CD4-positive, alpha-beta T cell (primary cell): Measurements from ENCODE around the gene BIRC6. TPM values are rescaled to one million over a fixed set of nuclear protein-coding genes. Genes with fewer than 3 reads are reported as not detected.

ENCODE experiments used
- ATAC-seq: fragments of 200-7000 bp; cut with Tn5 transposase; one replicate; pipeline ENCODE4 v1.10.0; 2022; ENCODE audit warnings: mild to moderate bottlenecking; ENCODE audit not compliant: poor library complexity
- CTCF ChIA-PET: fragments of 350-600 bp; sonication (Branson Sonifier 250); formaldehyde crosslinking; loops from one replicate; lab custom pipeline; 2021; ENCODE audit warnings: antibody characterized with exemption, inconsistent platforms; lab: Charles Lee
- POLR2A ChIA-PET: fragments of 350-600 bp; sonication (Branson Sonifier 250); formaldehyde crosslinking; loops from one replicate; lab custom pipeline; 2021; ENCODE audit warnings: antibody characterized with exemption, inconsistent platforms; lab: Charles Lee
- DNase-seq, 14 experiments: peaks; one replicate each; pipeline ENCODE4 v3.0.0-alpha.2; 2013 to 2020; ENCODE audit warnings: mixed read lengths in 2 of 14
- H3K27ac ChIP-seq, 2 donors: one replicate each; pipeline versions ENCODE4 v1.5.1 to v1.7.0; 2013; ENCODE audit warnings: low read length in 2 of 2, low read depth in 1 of 2, mild to moderate bottlenecking in 1 of 2
- H3K27me3 ChIP-seq, 2 experiments: 1 replicate in 1 of 2; 2 replicates in 1 of 2; pipeline versions ENCODE4 v1.6.1 to v1.7.0; 2013; ENCODE audit warnings: low read length in 2 of 2, control low read depth in 1 of 2, mild to moderate bottlenecking in 1 of 2, moderate library complexity in 1 of 2; ENCODE audit not compliant: insufficient read depth in 2 of 2, control insufficient read depth in 1 of 2
- H3K36me3 ChIP-seq: one replicate; pipeline ENCODE4 v1.6.1; 2013; ENCODE audit warnings: low read length, control low read depth; ENCODE audit not compliant: insufficient read depth
- H3K4me1 ChIP-seq: one replicate; pipeline ENCODE4 v1.6.1; 2013; ENCODE audit warnings: low read length, control low read depth; ENCODE audit not compliant: insufficient read depth
- H3K4me3 ChIP-seq: one replicate; pipeline ENCODE4 v1.5.1; 2013; ENCODE audit warnings: mild to moderate bottlenecking, low read length, moderate library complexity
- H3K9me3 ChIP-seq, 2 experiments: 1 replicate in 1 of 2; 2 replicates in 1 of 2; pipeline versions ENCODE4 v1.6.1 to v1.7.0; 2013; ENCODE audit warnings: low read length in 2 of 2, mild to moderate bottlenecking in 2 of 2, control low read depth in 1 of 2, moderate library complexity in 1 of 2; ENCODE audit not compliant: control insufficient read depth in 1 of 2, insufficient read depth in 1 of 2
- H3K27ac Mint-ChIP-seq: one replicate; pipeline ENCODE4 v1.8.0; 2020; ENCODE audit warnings: mixed read lengths
- H3K27me3 Mint-ChIP-seq: one replicate; pipeline ENCODE4 v1.8.0; 2021; ENCODE audit warnings: mixed read lengths
- H3K36me3 Mint-ChIP-seq: one replicate; pipeline ENCODE4 v1.8.0; 2021; ENCODE audit warnings: low read depth, mixed read lengths
- H3K4me1 Mint-ChIP-seq: one replicate; pipeline ENCODE4 v1.8.0; 2021; ENCODE audit warnings: low read depth, mixed read lengths
- H3K4me3 Mint-ChIP-seq: one replicate; pipeline ENCODE4 v1.8.0; 2020; ENCODE audit warnings: mild to moderate bottlenecking, mixed read lengths
- H3K9me3 Mint-ChIP-seq: one replicate; pipeline ENCODE4 v1.8.0; 2020; ENCODE audit warnings: mixed read lengths
- CTCF ChIP-seq: fragments of 200-600 bp; IDR thresholded peaks from one replicate; pipeline ENCODE4 v1.8.0; 2022; ENCODE audit warnings: antibody characterized with exemption, mild to moderate bottlenecking
- intact Hi-C, 2 experiments: fragments of 100-400 bp; cut with DNase I in 1 of 2; cut with micrococcal nuclease in 1 of 2; formaldehyde crosslinking; loops; one replicate each; pipeline versions ENCODE4 v1.15.1 to v1.9.0; 2023 to 2025; cut with DNase I, micrococcal nuclease
- total RNA-seq, 174 experiments: library from RNA in 2 of 174; stranded (reverse) in 2 of 174; gene quantifications; one replicate each; pipeline ENCODE4 v1.2.3 and lab custom pipeline; 2021 to 2026

The BIRC6 gene
- total RNA-seq, 2 experiments from 2014 or later = 110 to 113 TPM

- intact Hi-C loops = no loop called here
- no peaks in the 10 kb centered on the region for H3K27me3 ChIP-seq
- no peaks in the 10 kb centered on the region for H3K9me3 ChIP-seq
- H3K36me3 ChIP-seq = peaks cover 54% of the 10 kb centered on the region
- no peak for TF ChIP-seq CTCF
- Mint-ChIP-seq H3K9me3 (no peaks in the 10 kb centered on the region), H3K4me3 (no peak overlapping the region), H3K27ac (no peak overlapping the region), H3K27me3 (no peaks in the 10 kb centered on the region), H3K4me1 (peaks cover 13% of the 10 kb centered on the region), H3K36me3 (peaks cover 62% of the 10 kb centered on the region)
- H3K4me3 ChIP-seq = no peak overlapping the region
- ChIA-PET CTCF (no interaction called here), POLR2A (no interaction called here)
- ATAC-seq = no peak
- no peak for DNase-seq
- H3K4me1 ChIP-seq = no peaks in the 10 kb centered on the region
- H3K27ac ChIP-seq = no peak overlapping the region
Observed at GRCh38 chr2:32403782-32404181, 47.0 kb downstream of the BIRC6 start.

GRCh38 chr2:32404691-32405090 lies 47.9 kb downstream of the BIRC6 start:
- ATAC-seq = no peak
- DNase-seq = no peak
- H3K4me1 Mint-ChIP-seq = peaks cover 17% of the 10 kb centered on the region
- TF ChIP-seq CTCF = no peak
- intact Hi-C loops = no loop called here
- no peaks in the 10 kb centered on the region for H3K27me3 ChIP-seq
- H3K36me3 ChIP-seq = peaks cover 63% of the 10 kb centered on the region
- no peak overlapping the region for H3K4me3 Mint-ChIP-seq
- CTCF ChIA-PET = no interaction called here
- no peak overlapping the region for H3K27ac ChIP-seq
- no peaks in the 10 kb centered on the region for H3K27me3 Mint-ChIP-seq
- H3K27ac Mint-ChIP-seq = no peak overlapping the region
- no peaks in the 10 kb centered on the region for H3K9me3 ChIP-seq
- peaks cover 68% of the 10 kb centered on the region for H3K36me3 Mint-ChIP-seq
- H3K9me3 Mint-ChIP-seq = no peaks in the 10 kb centered on the region
- no peak overlapping the region for H3K4me3 ChIP-seq
- POLR2A ChIA-PET = no interaction called here
- H3K4me1 ChIP-seq = no peaks in the 10 kb centered on the region

- CTCF ChIA-PET = no interaction called here
- no peak overlapping the region for H3K27ac Mint-ChIP-seq
Observed at GRCh38 chr2:32416519-32416918, 59.7 kb downstream of the BIRC6 start.

More at GRCh38 chr2:32416519-32416918, 59.7 kb downstream of the BIRC6 start:
- no peak for TF ChIP-seq CTCF
- no peak for ATAC-seq
- no peak overlapping the region for H3K4me3 ChIP-seq
- Mint-ChIP-seq H3K27me3 (no peaks in the 10 kb centered on the region), H3K36me3 (peaks cover 68% of the 10 kb centered on the region), H3K4me3 (no peak overlapping the region), H3K9me3 (no peaks in the 10 kb centered on the region), H3K4me1 (peaks cover 43% of the 10 kb centered on the region)
- H3K9me3 ChIP-seq = no peaks in the 10 kb centered on the region
- POLR2A ChIA-PET = no interaction called here
- intact Hi-C loops = no loop called here
- peaks cover 41% of the 10 kb centered on the region for H3K36me3 ChIP-seq
- H3K27me3 ChIP-seq = no peaks in the 10 kb centered on the region
- H3K27ac ChIP-seq = no peak overlapping the region
- no peak for DNase-seq
- no peaks in the 10 kb centered on the region for H3K4me1 ChIP-seq
